Left ventricle myocardium superior (tissue), 1 donor: ENCODE data around the gene NFXL1. TPM values are rescaled to one million over a fixed set of nuclear protein-coding genes. Genes with fewer than 3 reads are reported as not detected.

ENCODE experiments used
- total RNA-seq: library from RNA; stranded (reverse); fragmentation: NEBNext Ultra II Directional; extraction: Animal tissue kit (Norgen Biotek cat#: 25700); gene quantifications from one replicate; pipeline ENCODE4 v1.2.1, GENCODE V29; 2021
- donor health status: DM: no; HTN: yes; CAD: no; lungs with severe emphysema.

The NFXL1 gene
- total RNA-seq, 1 donor from 2014 or later: 4.5 TPM

Other genes with a start within 250 kb of the NFXL1 start
- gene CORIN, start 76.5 kb downstream of the NFXL1 start, total RNA-seq: 96.8 TPM
- not detected for gene CNGA1, start 102.1 kb upstream of the NFXL1 start, total RNA-seq
- 0.07 TPM for gene NIPAL1, start 102.2 kb upstream of the NFXL1 start, total RNA-seq
- 0.20 TPM for gene TXK, start 219.7 kb upstream of the NFXL1 start, total RNA-seq